Common myeloid progenitor, CD34-positive (primary cell): ENCODE results near the gene GLIPR2.
"Not testable (repeated sequence)": the region's sequence is repeated elsewhere in the genome, so short reads cannot be mapped to it uniquely, and the experiment has no call there.

ENCODE experiments used
- CTCF ChIA-PET: fragments of 350-600 bp; sonication (Branson Sonifier 250); formaldehyde crosslinking; loops from one replicate; lab custom pipeline; 2021; ENCODE audit warnings: antibody characterized with exemption; lab: Charles Lee
- POLR2A ChIA-PET: fragments of 350-600 bp; sonication (Branson Sonifier 250); formaldehyde crosslinking; loops from one replicate; lab custom pipeline; 2021; ENCODE audit warnings: antibody characterized with exemption; lab: Charles Lee
- DNase-seq, 3 donors: peaks; one replicate each; pipeline versions ENCODE4 v3.0.0 to v3.0.0-alpha.2; 2013
- H3K27ac ChIP-seq, 2 experiments: 1 replicate in 1 of 2; 2 replicates in 1 of 2; pipeline ENCODE4 v1.7.0; 2013; ENCODE audit warnings: inconsistent platforms in 2 of 2, low read length in 2 of 2, mild to moderate bottlenecking in 2 of 2, low read depth in 1 of 2, moderate library complexity in 1 of 2; ENCODE audit not compliant: severe bottlenecking in 2 of 2, insufficient read depth in 1 of 2, poor library complexity in 1 of 2
- H3K27me3 ChIP-seq, 5 experiments: replicated peaks in 2 of 5; 1 replicate in 3 of 5; 2 replicates in 2 of 5; pipeline versions ENCODE4 v1.6.1 to v1.7.0; 2013; ENCODE audit warnings: low read length in 4 of 5, mild to moderate bottlenecking in 2 of 5, moderate library complexity in 2 of 5, inconsistent platforms in 1 of 5; ENCODE audit not compliant: insufficient read depth in 5 of 5, control insufficient read depth in 4 of 5
- H3K36me3 ChIP-seq, 4 experiments: 1 replicate in 2 of 4; 2 replicates in 2 of 4; pipeline versions ENCODE4 v1.6.1 to v1.7.0; 2013; ENCODE audit warnings: low read length in 3 of 4, control low read depth in 1 of 4, mild to moderate bottlenecking in 1 of 4; ENCODE audit not compliant: control insufficient read depth in 4 of 4, insufficient read depth in 4 of 4
- H3K4me1 ChIP-seq, 4 experiments: 1 replicate in 3 of 4; 2 replicates in 1 of 4; pipeline versions ENCODE4 v1.6.1 to v1.7.1; 2013; ENCODE audit warnings: low read length in 3 of 4, mild to moderate bottlenecking in 3 of 4, control low read depth in 1 of 4, inconsistent platforms in 1 of 4, moderate library complexity in 1 of 4; ENCODE audit not compliant: control insufficient read depth in 4 of 4, insufficient read depth in 4 of 4; ENCODE audit errors: control extremely low read depth in 1 of 4
- H3K4me3 ChIP-seq, 7 experiments: 1 replicate in 4 of 7; 2 replicates in 3 of 7; pipeline versions ENCODE4 v1.5.1 to v1.7.0; 2013; ENCODE audit warnings: mild to moderate bottlenecking in 7 of 7, low read length in 6 of 7, moderate library complexity in 6 of 7, inconsistent platforms in 2 of 7, low read depth in 2 of 7, control low read depth in 1 of 7; ENCODE audit not compliant: insufficient read depth in 4 of 7, control insufficient read depth in 1 of 7; ENCODE audit errors: extremely low read depth in 1 of 7
- H3K9me3 ChIP-seq, 5 experiments: 1 replicate in 4 of 5; 2 replicates in 1 of 5; pipeline versions ENCODE4 v1.6.1 to v1.7.1; 2013; ENCODE audit warnings: low read length in 4 of 5, mild to moderate bottlenecking in 2 of 5, inconsistent platforms in 1 of 5, low read depth in 1 of 5, moderate library complexity in 1 of 5; ENCODE audit not compliant: control insufficient read depth in 4 of 5, insufficient read depth in 2 of 5; ENCODE audit errors: control extremely low read depth in 1 of 5
- WGBS: methylation state at CpG from one replicate; pipeline ENCODE4 v1.1.5; 2013; ENCODE audit not compliant: insufficient coverage; 5-methylcytosine and 5-hydroxymethylcytosine counted together

The GLIPR2 gene

GRCh38 chr9:36128349-36128748, 8.2 kb upstream of the GLIPR2 start:
- Histone ChIP-seq H3K27ac (no peak overlapping the region), H3K4me3 (no peak overlapping the region), H3K4me1 (peaks cover 0 to 20% (median 11%) of the 10 kb centered on the region in 4 experiments), H3K36me3 (no peaks in the 10 kb centered on the region), H3K9me3 (no peaks in the 10 kb centered on the region), H3K27me3 (no peaks in the 10 kb centered on the region)
- no peak for DNase-seq
- ChIA-PET POLR2A (no interaction called here), CTCF (interaction anchor here (0.7 to 1.2 kb wide), 3 partner anchors 16 to 41 kb away, joined by 3 to 4 read pairs (median 3); partner anchors contain the start of gene CCIN)
- WGBS = no CpG with 5 or more reads among the region's 8 CpGs

GRCh38 chr9:36129139-36129538, 7.4 kb upstream of the GLIPR2 start:
- DNase-seq = no peak
- Histone ChIP-seq H3K27me3 (no peaks in the 10 kb centered on the region), H3K9me3 (no peaks in the 10 kb centered on the region), H3K36me3 (no peaks in the 10 kb centered on the region), H3K27ac (no peak overlapping the region), H3K4me3 (no peak overlapping the region), H3K4me1 (peaks cover 0 to 20% (median 11%) of the 10 kb centered on the region in 4 experiments)
- WGBS = 99% methylated on average over 9 of the region's 12 CpGs
- ChIA-PET POLR2A (no interaction called here), CTCF (interaction anchor here (0.8 to 1.2 kb wide), 4 partner anchors 10 to 38 kb away, joined by 3 to 4 read pairs (median 3); no protein-coding TSS in a partner anchor)

- H3K27me3 ChIP-seq, H3K4me3 ChIP-seq, H3K27ac ChIP-seq, DNase-seq, H3K9me3 ChIP-seq, POLR2A ChIA-PET, H3K36me3 ChIP-seq: not testable (repeated sequence)
- peaks cover 0 to 24% (median 19%) of the 10 kb centered on the region in 4 experiments for H3K4me1 ChIP-seq
- WGBS = 94% methylated on average over 7 of the region's 7 CpGs
- CTCF ChIA-PET = interaction anchor here (1.1 kb wide), 2 partner anchors 22 to 122 kb away, joined by 3 read pairs; no protein-coding TSS in a partner anchor
Observed at GRCh38 chr9:36131666-36132065, 4.9 kb upstream of the GLIPR2 start.

DNA sequence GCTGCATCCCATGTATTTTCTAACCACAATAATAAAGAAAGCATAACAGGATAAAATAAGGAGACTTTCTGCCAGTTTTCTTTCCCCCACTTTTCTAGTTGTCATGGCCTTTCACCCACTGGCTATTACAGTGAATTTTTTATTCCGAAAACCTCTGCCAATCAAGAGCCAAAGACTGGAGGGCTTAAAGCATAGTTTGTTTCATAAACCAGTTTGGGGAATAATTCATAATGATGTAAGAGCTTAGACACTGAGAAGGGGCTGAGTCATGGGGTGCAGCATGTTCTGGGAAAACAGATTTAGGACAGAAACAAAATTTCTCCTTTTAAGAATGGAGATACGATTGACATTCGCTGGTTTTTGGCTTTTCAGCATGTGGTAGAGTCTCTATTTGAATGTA, 4.4 kb upstream of the GLIPR2 start:
- CTCF ChIA-PET = interaction anchor here (1.1 to 1.2 kb wide), 3 partner anchors 19 to 123 kb away, joined by 3 read pairs; no protein-coding TSS in a partner anchor
- H3K27me3 ChIP-seq = peaks cover 0 to 10% (median 2%) of the 10 kb centered on the region in 5 experiments

DNA sequence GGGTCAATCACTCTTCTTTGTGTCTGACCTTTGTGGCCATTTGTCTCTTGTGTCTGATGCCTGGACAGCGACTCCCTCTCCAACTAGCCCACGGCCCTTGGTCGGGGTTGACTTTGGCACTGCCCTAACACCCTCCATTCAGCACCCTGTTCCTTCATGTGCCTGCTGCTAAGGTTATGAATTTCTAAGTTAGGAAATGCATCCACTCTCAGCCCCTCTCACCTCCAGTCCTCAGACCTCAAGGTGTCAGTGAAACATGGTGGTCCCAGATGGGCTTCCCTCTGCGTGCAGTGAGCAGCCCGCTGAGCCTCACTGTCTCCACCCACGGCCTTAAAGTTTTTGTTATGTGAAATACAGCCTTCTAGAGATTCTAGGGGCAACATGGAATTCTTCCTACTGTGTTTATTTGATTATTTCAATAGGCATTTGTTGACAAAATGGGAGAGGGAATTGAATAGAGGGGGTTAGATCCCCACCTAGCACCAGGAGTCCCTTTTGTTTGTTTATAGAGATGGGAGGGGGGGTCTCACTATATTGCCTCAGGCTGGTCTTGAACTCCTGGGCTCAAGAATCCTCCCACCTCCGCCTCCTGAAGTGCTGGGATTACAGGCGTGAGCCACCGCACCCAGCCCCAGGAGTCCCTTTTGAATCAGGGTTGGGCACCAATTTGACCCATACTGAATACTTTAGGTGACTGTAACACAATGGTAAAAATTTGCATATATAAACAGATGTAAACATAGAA, 1.6 kb upstream of the GLIPR2 start:
- Histone ChIP-seq H3K27ac (no peak overlapping the region), H3K4me3 (no peak overlapping the region), H3K36me3 (no peaks in the 10 kb centered on the region), H3K9me3 (no peaks in the 10 kb centered on the region), H3K27me3 (peaks cover 0 to 17% (median 2%) of the 10 kb centered on the region in 5 experiments), H3K4me1 (peaks cover 0 to 37% (median 31%) of the 10 kb centered on the region in 4 experiments)
- CTCF ChIA-PET = interaction anchor here (1.9 kb wide), 1 partner anchor 30 kb away, joined by 5 read pairs; no protein-coding TSS in a partner anchor
- no peak for DNase-seq
- POLR2A ChIA-PET = no interaction called here
- 95% methylated on average over 5 of the region's 9 CpGs for WGBS

More for the DNA sequence above, 4.4 kb upstream of the GLIPR2 start:
- 100% methylated on average over 2 of the region's 3 CpGs for WGBS
- POLR2A ChIA-PET = interaction anchor here (0.5 kb wide), 1 partner anchor 354 kb away, joined by 4 read pairs; no protein-coding TSS in a partner anchor
- H3K4me1 ChIP-seq = peaks cover 0 to 27% (median 23%) of the 10 kb centered on the region in 4 experiments
- H3K4me3 ChIP-seq = no peak overlapping the region
- H3K27ac ChIP-seq = no peak overlapping the region
- no peaks in the 10 kb centered on the region for H3K9me3 ChIP-seq
- DNase-seq = no peak
- H3K36me3 ChIP-seq = no peaks in the 10 kb centered on the region

DNA sequence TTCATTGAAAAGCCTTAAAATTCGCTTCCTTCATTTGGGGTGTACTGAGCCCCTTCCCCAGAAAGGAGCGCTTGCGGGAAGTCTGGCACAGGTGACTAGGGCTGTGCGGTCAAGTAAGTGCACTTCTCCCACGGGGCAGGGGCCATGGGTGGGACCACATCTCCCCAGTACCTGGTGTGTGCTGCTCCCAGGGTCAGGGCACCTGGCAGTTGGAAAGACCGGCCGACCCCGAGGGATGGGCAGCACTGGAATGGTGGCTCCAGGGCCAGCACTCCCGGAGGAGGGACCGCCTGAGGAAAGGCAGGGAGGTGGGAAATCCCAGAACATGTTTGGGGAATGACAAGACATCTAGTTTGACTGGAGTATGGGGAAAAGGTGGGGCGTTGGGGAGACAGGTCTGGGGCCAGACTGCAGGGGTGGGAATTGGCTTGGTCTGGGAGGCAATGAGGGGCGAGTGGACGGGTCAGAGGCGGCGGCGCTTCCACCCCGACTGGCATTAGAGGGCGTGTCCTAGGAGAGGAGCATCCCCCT, 727 bp upstream of the GLIPR2 start:
- H3K4me3 ChIP-seq = peak overlapping the region in 6 of 7 experiments; percentile 67 to 85 (median 75)
- CTCF ChIA-PET = interaction anchor here (1.0 to 9.8 kb wide), 7 partner anchors 20 to 209 kb away, joined by 3 to 106 read pairs (median 7); no protein-coding TSS in a partner anchor
- peaks cover 0 to 46% (median 40%) of the 10 kb centered on the region in 4 experiments for H3K4me1 ChIP-seq
- POLR2A ChIA-PET = interaction anchor here (0.8 to 1.4 kb wide), 2 partner anchors 12 to 28 kb away, joined by 3 to 5 read pairs; no protein-coding TSS in a partner anchor
- peaks cover 0 to 17% (median 2%) of the 10 kb centered on the region in 5 experiments for H3K27me3 ChIP-seq
- WGBS = 14% methylated on average over 18 of the region's 18 CpGs
- DNase-seq = no peak
- no peaks in the 10 kb centered on the region for H3K36me3 ChIP-seq
- H3K9me3 ChIP-seq = no peaks in the 10 kb centered on the region
- H3K27ac ChIP-seq = no peak overlapping the region
